K562 (cell line): ENCODE results near the gene PLEKHN1.

Source experiments
- BRF1 ChIP-seq: IDR thresholded peaks from 3 replicates; pipeline ENCODE4 v1.6.1; 2011; ENCODE audit warnings: borderline replicate concordance, mild to moderate bottlenecking; ENCODE audit not compliant: insufficient read length; ENCODE audit errors: extremely low read depth
- CBX3 ChIP-seq, 2 experiments: IDR thresholded peaks; 1 replicate in 1 of 2; 2 replicates in 1 of 2; pipeline ENCODE4 v1.6.1; 2012; ENCODE audit warnings: inconsistent platforms in 2 of 2, low read length in 2 of 2, borderline replicate concordance in 1 of 2, control low read depth in 1 of 2
- DPF2 ChIP-seq: fragments of 450-650 bp; IDR thresholded peaks from 2 replicates; pipeline ENCODE4 v1.6.1; 2016
- JUND ChIP-seq, 2 experiments: IDR thresholded peaks; 2 replicates in 1 of 2; 3 replicates in 1 of 2; pipeline ENCODE4 v1.6.1; 2011; ENCODE audit warnings: borderline replicate concordance in 2 of 2, low read depth in 2 of 2, low read length in 2 of 2, improper control_type of control experiment in 1 of 2, missing biosample characterization in 1 of 2, missing genetic modification characterization in 1 of 2, missing genetic modification reagents in 1 of 2
- MTA3 ChIP-seq: fragments of 450-650 bp; formaldehyde crosslinking; IDR thresholded peaks from 2 replicates; pipeline ENCODE4 v1.6.1; 2017; ENCODE audit warnings: mild to moderate bottlenecking, borderline replicate concordance
- SMAD3 ChIP-seq: fragments of 450-650 bp; formaldehyde crosslinking; conservative IDR thresholded peaks from 2 replicates; pipeline ENCODE4 v1.4.0; 2020; ENCODE audit warnings: mild to moderate bottlenecking
- TF ChIP-seq, protein P1 (sequence below): IDR thresholded peaks from 2 replicates; pipeline ENCODE4 v1.6.1; 2012; ENCODE audit warnings: low read depth, low read length, improper control_type of control experiment, borderline replicate concordance
- TF ChIP-seq, protein P2 (sequence below), 3 experiments: IDR thresholded peaks in 2 of 3; conservative IDR thresholded peaks in 1 of 3; 2 replicates each; pipeline ENCODE4 v1.5.1; 2011 to 2012; ENCODE audit warnings: low read length in 3 of 3, mild to moderate bottlenecking in 3 of 3, control low read depth in 2 of 3, improper control_type of control experiment in 1 of 3, inconsistent platforms in 1 of 3, low read depth in 1 of 3, mixed read lengths in 1 of 3, moderate library complexity in 1 of 3; ENCODE audit not compliant: insufficient read depth in 2 of 3
- TF ChIP-seq, protein P3 (sequence below): sonication (generic); formaldehyde crosslinking; IDR thresholded peaks from 2 replicates; pipeline ENCODE4 v1.5.0; 2020; ENCODE audit warnings: missing genetic modification reagents

DNA sequence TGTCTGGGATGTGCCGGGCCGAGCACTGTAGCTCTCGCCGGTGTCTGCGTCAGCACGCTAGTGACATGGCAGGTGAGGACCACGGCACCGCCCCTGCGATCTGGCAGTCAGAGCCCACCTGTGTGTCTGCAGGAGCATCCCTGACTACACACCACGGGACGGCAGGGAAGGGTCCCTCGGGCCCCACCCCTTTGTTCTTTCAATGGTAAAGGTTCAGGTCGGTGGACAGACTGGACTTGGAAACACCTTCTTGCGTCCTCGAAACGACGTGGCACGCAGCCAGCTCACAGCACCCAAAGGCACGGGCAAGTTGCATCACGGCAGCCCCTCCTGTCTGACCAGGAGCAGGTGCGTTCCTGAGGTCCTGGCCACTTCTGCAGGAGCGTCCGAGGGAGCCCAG lies 46.3 kb upstream of the PLEKHN1 start:
- no peak for TF ChIP-seq JUND (IDR thresholded peaks at IDR 0.05; ENCODE audit: borderline replicate concordance, low read depth, low read length)
- TF ChIP-seq JUND (tag; IDR thresholded peaks at IDR 0.05; ENCODE audit: borderline replicate concordance, low read depth, low read length), result no peak
- TF ChIP-seq, protein P1, sequence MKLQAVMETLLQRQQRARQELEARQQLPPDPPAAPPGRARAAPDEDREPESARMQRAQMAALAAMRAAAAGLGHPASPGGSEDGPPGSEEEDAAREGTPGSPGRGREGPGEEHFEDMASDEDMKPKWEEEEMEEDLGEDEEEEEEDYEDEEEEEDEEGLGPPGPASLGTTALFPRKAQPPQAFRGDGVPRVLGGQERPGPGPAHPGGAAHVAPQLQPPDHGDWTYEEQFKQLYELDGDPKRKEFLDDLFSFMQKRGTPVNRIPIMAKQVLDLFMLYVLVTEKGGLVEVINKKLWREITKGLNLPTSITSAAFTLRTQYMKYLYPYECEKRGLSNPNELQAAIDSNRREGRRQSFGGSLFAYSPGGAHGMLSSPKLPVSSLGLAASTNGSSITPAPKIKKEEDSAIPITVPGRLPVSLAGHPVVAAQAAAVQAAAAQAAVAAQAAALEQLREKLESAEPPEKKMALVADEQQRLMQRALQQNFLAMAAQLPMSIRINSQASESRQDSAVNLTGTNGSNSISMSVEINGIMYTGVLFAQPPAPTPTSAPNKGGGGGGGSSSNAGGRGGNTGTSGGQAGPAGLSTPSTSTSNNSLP, result no peak
- TF ChIP-seq, protein P2, sequence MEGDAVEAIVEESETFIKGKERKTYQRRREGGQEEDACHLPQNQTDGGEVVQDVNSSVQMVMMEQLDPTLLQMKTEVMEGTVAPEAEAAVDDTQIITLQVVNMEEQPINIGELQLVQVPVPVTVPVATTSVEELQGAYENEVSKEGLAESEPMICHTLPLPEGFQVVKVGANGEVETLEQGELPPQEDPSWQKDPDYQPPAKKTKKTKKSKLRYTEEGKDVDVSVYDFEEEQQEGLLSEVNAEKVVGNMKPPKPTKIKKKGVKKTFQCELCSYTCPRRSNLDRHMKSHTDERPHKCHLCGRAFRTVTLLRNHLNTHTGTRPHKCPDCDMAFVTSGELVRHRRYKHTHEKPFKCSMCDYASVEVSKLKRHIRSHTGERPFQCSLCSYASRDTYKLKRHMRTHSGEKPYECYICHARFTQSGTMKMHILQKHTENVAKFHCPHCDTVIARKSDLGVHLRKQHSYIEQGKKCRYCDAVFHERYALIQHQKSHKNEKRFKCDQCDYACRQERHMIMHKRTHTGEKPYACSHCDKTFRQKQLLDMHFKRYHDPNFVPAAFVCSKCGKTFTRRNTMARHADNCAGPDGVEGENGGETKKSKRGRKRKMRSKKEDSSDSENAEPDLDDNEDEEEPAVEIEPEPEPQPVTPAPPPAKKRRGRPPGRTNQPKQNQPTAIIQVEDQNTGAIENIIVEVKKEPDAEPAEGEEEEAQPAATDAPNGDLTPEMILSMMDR (IDR thresholded peaks at IDR 0.05 in 2 of 3, conservative IDR thresholded peaks at IDR 0.05 in 1 of 3; ENCODE audit: insufficient read depth in 2 of 3, low read depth in 1 of 3, low read length in 3 of 3), result no peak
- TF ChIP-seq DPF2, result no peak
- TF ChIP-seq MTA3, result no peak
- no peak for TF ChIP-seq SMAD3 (CRISPR knock-in tag)
- TF ChIP-seq, protein P3, sequence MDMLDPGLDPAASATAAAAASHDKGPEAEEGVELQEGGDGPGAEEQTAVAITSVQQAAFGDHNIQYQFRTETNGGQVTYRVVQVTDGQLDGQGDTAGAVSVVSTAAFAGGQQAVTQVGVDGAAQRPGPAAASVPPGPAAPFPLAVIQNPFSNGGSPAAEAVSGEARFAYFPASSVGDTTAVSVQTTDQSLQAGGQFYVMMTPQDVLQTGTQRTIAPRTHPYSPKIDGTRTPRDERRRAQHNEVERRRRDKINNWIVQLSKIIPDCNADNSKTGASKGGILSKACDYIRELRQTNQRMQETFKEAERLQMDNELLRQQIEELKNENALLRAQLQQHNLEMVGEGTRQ, result no peak
- TF ChIP-seq BRF1, result no peak
- no peak for TF ChIP-seq CBX3 (IDR thresholded peaks at IDR 0.05; ENCODE audit: borderline replicate concordance in 1 of 2, low read length in 2 of 2)
